ENCODE results near the gene SPTLC1.
A peak's percentile ranks its signal among the peaks of the same experiment; 100 is the strongest.

The SPTLC1 gene

DNA sequence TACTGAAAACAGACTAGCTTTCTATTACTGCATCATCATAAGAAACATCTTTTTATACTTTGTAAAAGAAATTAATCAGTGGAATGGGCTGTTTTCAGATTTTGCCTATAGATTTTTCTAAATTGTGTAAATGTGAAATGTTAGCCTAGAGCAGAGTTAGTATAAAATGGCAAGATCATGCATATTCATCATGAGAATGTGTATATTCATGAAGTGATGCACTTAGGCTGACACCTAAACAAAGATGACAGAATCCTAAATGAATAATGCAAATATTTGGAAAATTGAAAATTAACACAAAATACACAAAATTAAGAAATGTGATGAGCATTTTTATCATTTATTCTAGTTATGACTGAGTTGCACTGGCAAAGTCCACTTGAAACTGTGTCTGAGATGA lies 57.2 kb downstream of the SPTLC1 start:
- H3K27me3 ChIP-seq (ENCODE audit: insufficient read depth, low read depth, severe bottlenecking), result no peaks in the 10 kb centered on the region
- DNase-seq, result no peak
- H3K4me3 ChIP-seq (ENCODE audit: low read depth, low read length), result no peak overlapping the region
- TF ChIP-seq, protein P1, sequence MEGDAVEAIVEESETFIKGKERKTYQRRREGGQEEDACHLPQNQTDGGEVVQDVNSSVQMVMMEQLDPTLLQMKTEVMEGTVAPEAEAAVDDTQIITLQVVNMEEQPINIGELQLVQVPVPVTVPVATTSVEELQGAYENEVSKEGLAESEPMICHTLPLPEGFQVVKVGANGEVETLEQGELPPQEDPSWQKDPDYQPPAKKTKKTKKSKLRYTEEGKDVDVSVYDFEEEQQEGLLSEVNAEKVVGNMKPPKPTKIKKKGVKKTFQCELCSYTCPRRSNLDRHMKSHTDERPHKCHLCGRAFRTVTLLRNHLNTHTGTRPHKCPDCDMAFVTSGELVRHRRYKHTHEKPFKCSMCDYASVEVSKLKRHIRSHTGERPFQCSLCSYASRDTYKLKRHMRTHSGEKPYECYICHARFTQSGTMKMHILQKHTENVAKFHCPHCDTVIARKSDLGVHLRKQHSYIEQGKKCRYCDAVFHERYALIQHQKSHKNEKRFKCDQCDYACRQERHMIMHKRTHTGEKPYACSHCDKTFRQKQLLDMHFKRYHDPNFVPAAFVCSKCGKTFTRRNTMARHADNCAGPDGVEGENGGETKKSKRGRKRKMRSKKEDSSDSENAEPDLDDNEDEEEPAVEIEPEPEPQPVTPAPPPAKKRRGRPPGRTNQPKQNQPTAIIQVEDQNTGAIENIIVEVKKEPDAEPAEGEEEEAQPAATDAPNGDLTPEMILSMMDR (IDR thresholded peaks at IDR 0.05; ENCODE audit: low read depth, low read length), result no peak
- peaks cover 5% of the 10 kb centered on the region for H3K9me3 ChIP-seq (ENCODE audit: severe bottlenecking)
- peak overlapping the region; percentile 58; the same call in 1 of the 2 replicates for H3K27ac ChIP-seq
- peaks cover 12% of the 10 kb centered on the region for H3K36me3 ChIP-seq

DNA sequence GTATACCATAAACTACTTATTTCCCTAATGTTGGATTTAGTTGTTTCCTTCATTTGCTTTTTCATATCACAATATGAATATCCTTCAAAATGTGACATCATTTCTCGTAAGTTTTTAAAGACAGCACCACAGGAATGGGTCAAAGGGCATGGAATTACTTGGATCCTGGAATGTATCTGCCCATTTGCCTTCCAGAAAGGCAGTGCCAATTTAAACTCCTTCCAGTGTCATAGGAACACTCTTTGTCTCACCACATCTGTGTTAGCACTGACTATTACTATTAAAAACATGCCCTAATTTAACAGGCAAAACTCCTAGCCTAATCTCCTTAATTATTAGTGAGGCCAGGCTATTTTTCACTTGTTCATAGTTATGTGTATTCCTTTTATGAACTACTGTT lies 58.0 kb downstream of the SPTLC1 start:
- H3K27me3 ChIP-seq (ENCODE audit: insufficient read depth, low read depth, severe bottlenecking), result no peaks in the 10 kb centered on the region
- H3K27ac ChIP-seq, result no peak overlapping the region
- H3K4me3 ChIP-seq (ENCODE audit: low read depth, low read length), result no peak overlapping the region
- H3K9me3 ChIP-seq (ENCODE audit: severe bottlenecking), result peaks cover 3% of the 10 kb centered on the region
- H3K36me3 ChIP-seq, result peaks cover 12% of the 10 kb centered on the region
- DNase-seq, result no peak
- TF ChIP-seq, protein P1 (IDR thresholded peaks at IDR 0.05; ENCODE audit: low read depth, low read length), result no peak

DNA sequence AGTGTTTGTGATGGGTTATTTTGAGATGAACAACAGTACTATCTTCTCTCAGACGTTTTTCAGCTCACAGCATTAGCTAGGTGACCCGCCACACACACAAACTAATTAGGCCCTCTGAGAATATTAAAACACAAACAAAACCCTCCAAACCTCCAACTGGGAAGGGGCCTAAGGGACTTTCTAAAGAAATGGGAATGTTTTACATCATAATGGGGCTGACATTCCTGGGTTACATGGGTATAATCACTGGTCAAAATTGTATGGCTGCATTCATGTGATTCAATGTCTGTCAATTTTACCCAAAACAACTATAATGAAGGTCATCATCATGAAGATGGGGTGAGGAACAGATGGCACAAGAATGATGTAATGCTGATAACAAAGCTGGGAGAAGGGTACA lies 59.6 kb downstream of the SPTLC1 start:
- Histone ChIP-seq H3K4me3 (ENCODE audit: low read depth, low read length) (no peak overlapping the region), H3K36me3 (peaks cover 12% of the 10 kb centered on the region)

DNA sequence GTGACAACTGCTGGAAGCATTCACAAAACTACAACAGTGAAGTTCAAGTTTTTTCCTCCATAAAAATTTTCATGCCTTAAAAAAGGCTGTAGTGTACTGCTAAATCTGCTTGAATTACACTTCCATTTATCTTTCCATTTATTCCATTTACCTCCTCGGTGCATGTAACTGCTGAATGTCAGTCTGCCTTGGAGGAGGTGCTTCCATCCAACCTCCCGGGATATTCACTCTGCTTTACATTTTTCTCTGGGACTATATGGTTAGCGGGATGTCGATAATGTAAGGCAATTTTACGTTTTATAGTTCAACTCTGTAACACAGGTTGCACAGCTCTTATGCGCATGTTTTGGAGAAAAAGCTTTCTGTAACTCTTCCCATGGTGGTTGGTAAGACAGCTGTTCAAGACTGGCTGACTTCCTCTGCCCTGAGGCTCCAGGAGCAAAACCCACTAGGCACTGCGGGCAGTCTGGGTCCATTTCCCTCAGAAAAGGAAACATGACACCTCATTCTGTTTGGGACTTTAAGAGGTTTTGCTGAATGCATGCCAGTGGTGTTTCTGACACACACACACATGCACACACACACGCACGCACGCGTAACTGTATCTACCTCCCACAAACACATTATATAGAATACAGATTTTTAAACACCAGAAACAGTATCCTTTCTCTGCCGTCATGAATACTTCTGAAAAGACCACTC lies 66.1 kb downstream of the SPTLC1 start:
- H3K9me3 ChIP-seq (ENCODE audit: severe bottlenecking), result no peaks in the 10 kb centered on the region
- TF ChIP-seq, protein P1 (IDR thresholded peaks at IDR 0.05; ENCODE audit: low read depth, low read length), result no peak
- peaks cover 28% of the 10 kb centered on the region for H3K36me3 ChIP-seq
- no peaks in the 10 kb centered on the region for H3K27me3 ChIP-seq (ENCODE audit: insufficient read depth, low read depth, severe bottlenecking)
- no peak overlapping the region for H3K27ac ChIP-seq
- DNase-seq, result no peak
- H3K4me3 ChIP-seq (ENCODE audit: low read depth, low read length), result no peak overlapping the region

More for the DNA sequence above, 59.6 kb downstream of the SPTLC1 start:
- Histone ChIP-seq H3K27ac (no peak overlapping the region), H3K9me3 (ENCODE audit: severe bottlenecking) (no peaks in the 10 kb centered on the region), H3K27me3 (ENCODE audit: insufficient read depth, low read depth, severe bottlenecking) (no peaks in the 10 kb centered on the region)
- TF ChIP-seq, protein P1 (IDR thresholded peaks at IDR 0.05; ENCODE audit: low read depth, low read length), result no peak
- no peak for DNase-seq

DNA sequence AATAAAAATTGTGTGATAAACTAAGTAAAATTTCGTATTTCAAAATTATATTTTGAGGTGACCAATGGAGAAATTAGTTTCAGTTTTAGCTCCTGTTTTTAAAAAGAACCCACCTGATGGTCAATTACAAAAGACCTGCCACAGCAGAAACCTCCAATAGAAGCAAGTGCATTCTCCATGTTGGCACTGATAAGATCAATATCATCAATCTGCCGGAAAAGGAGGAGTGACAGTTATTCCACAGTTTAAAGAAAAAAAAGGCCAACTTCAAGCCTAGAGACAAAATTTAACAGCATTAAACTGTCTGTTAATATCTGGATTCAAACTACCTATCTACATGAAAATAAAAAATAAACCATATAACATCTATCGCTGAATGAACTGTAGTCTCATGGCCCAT lies 67.7 kb downstream of the SPTLC1 start:
- Histone ChIP-seq H3K9me3 (ENCODE audit: severe bottlenecking) (peaks cover 3% of the 10 kb centered on the region), H3K27ac (no peak overlapping the region), H3K4me3 (ENCODE audit: low read depth, low read length) (no peak overlapping the region), H3K27me3 (ENCODE audit: insufficient read depth, low read depth, severe bottlenecking) (no peaks in the 10 kb centered on the region), H3K36me3 (peaks cover 37% of the 10 kb centered on the region)
- no peak for DNase-seq
- TF ChIP-seq, protein P1 (IDR thresholded peaks at IDR 0.05; ENCODE audit: low read depth, low read length), result no peak

DNA sequence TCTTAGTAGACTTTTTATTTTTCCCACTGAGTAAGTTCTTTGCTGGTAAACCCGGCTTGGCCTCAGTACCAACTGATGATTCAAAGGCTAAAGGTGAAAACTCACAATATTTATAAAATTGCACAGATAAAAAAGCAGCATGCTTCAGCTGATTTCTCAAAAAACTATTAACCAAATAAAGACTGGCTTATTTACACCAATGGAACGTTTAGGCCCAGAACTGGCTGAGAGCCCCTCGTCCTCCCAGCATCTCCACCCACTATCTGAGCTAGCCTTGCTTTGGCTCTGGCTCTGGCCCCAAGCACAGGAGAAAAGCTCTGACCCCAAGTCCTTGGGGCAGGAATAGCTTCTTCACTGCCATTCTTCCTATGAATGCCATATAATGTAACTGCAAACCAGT lies 68.5 kb downstream of the SPTLC1 start:
- no peaks in the 10 kb centered on the region for H3K27me3 ChIP-seq (ENCODE audit: insufficient read depth, low read depth, severe bottlenecking)
- H3K9me3 ChIP-seq (ENCODE audit: severe bottlenecking), result peaks cover 6% of the 10 kb centered on the region
- H3K36me3 ChIP-seq, result peaks cover 45% of the 10 kb centered on the region
- TF ChIP-seq, protein P1 (IDR thresholded peaks at IDR 0.05; ENCODE audit: low read depth, low read length), result no peak
- H3K27ac ChIP-seq, result no peak overlapping the region
- H3K4me3 ChIP-seq (ENCODE audit: low read depth, low read length), result no peak overlapping the region
- DNase-seq, result no peak
